ENCODE data around the gene LTA. TPM values are rescaled to one million over a fixed set of nuclear protein-coding genes. Genes with fewer than 3 reads are reported as not detected.
"Not testable (repeated sequence)": the region's sequence is repeated elsewhere in the genome, so short reads cannot be mapped to it uniquely, and the experiment has no call there.

Gene LTA
- polyA plus RNA-seq, 10 donors = 0.12 to 0.91 (median 0.21) TPM; not detected in 4

DNA sequence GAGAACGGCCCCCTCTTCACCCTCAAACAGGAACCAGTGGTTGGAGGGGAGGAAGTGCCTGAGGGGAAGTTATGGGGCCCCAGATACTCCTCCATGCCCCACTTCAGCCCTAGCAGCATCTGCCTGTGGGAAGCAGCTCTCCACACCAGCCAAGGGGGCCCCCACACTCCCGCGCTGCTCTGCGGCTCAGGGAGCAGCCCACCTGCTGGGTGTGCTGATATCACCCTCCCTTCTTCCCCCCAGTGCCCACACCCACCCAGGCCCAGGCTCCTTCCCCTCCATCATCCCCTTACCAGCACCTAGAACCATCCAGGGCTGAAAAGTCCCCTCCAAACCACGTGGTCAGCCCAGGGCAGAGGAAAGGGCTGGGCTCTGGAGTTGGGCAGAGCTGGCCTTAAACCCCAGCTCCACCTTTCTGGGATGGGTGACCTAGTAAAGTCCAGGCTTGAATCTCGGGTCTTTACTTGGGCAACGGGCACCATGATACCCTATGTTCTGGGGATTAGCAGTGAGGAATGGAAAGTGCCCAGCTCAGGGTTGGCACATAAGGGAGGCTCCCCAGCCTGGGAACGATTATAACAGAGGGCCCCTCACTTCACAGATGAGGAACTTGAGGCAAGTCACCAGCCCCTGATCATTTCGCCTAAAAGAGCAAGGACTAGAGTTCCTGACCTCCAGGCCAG lies 14.7 kb downstream of the LTA start:
- peak in 1 of 3 donors; percentile 35 for DNase-seq

DNA sequence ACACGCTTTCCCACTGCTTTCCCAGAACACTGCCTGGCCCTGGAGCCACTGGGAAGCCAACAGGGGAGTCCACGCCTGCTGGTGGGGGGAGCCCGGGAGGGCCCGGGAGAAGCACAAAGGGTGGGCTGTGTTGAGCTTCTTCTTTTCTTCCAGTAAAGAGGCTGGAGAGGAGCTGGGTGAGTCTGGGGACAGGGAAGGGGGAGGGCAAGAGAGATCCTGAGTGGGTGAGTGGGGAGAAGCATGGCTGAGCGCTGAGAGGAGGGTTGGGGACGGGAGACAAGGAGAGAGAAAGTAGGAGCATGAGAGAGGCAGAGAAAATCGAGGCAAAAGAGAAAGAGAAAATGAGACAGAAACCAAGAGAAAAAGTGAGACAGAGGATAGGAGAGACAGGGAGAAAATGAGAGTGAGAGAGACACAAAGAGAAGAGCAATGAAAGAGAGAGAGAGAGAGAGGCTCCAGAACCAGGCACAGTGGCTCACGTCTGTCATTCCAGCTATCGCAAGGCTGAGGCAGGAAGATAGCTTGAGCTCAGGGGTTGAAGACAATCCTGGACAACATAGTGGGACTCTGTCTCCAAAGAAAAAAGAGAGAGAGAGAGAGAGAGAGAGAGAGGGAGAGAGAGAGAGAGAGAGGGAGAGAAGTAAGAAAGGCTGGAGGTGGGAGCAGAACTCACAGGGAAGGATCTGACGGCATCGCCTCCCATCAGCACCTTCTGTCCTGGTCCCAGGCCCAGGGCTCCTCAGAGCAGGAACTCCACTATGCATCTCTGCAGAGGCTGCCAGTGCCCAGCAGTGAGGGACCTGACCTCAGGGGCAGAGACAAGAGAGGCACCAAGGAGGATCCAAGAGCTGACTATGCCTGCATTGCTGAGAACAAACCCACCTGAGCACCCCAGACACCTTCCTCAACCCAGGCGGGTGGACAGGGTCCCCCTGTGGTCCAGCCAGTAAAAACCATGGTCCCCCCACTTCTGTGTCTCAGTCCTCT lies 16.0 kb downstream of the LTA start:
- DNase-seq = no peak

DNA sequence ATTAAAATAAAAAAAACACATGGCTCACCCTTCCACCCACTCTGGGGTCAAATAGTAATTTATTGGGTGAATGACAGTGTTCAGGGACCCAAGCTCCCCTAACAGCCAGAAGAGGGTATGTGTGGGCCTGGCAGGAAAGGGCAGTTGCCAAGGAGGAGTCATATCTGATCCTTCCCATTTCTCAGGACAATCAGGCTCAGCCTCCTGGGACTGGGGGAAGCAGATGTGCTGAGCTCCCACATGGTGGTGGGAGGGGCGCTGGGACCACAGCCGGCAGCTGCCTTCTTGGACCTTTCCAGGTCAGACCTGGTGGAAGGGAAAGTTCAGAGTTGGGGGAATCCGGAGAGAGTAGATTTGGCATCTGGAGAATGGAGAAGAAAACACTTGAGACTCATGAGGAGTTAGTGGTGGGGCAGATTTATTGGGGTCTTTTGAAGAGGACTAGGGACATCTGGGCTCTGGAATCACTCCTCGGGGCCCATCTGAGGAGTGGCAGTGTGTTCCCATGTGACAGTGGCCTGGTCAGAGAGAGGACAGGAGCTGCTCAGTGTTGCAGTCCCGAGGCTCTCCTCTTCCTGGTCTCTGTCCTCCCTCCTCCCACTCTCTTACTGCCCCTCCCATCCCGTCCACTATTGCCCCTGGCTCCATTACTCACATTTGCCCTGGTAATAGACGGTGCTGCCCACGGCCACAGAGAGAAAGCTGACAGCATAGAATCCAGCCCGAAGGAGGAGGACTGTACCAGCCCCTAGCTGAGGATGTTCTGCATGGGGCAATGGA lies 17.0 kb downstream of the LTA start:
- DNase-seq = no peak

DNA sequence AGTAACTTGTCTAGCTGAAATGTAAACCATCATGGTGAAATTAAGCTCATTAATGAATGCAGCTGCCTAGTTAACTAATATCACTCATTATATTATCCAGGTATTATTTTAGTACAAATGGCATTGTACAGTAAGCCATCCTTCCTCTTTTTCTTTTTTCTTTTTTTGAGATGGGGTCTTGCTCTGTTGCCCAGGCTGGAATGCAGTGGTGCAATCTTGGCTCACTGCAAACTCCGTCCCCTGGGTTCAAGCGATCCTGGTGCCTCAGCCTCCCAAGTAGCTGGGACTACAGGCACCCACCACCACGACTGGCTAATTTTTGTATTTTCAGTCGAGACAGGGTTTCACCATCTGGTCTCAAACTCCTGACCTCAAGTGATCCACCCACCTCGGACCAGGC lies 18.6 kb downstream of the LTA start:
- DNase-seq = not testable (repeated sequence)

DNA sequence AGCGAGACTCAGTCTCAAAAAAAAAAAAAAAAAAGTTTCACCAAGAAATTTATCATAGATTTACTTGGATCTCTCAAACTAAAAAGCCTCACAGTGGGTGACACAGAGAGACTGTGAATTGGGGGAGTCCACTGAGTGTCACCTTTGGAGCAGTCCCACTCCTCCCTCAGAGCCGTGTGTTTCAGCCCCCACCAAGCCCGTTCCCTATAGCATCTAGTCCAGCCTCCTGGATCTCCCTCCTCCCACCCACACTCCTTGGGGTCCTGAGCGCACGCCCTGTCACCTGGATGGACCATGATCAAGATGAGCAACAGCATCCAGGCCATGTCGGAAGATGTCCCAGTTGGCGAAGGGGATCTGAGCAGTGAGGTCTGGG lies 20.3 kb downstream of the LTA start:
- no peak for DNase-seq

DNA sequence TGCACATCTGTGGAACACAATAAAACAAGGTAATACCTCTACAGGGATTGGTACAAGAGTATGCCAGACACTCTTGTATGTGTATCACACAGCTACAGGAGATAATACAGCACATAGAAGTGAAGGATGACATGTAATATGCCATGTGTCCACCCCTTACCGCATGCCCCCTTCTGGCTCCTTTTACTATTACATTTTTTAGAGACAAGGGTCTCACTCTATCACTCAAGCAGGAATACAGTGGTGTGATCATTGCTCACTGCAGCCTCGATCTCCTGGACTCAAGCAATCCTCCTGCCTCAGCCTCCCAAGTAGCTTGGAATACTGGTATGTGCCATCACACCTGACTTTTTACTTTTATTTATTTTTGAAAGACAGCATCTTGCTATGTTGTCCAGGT lies 24.9 kb downstream of the LTA start:
- peak in 1 of 3 donors; percentile 39 for DNase-seq

DNA sequence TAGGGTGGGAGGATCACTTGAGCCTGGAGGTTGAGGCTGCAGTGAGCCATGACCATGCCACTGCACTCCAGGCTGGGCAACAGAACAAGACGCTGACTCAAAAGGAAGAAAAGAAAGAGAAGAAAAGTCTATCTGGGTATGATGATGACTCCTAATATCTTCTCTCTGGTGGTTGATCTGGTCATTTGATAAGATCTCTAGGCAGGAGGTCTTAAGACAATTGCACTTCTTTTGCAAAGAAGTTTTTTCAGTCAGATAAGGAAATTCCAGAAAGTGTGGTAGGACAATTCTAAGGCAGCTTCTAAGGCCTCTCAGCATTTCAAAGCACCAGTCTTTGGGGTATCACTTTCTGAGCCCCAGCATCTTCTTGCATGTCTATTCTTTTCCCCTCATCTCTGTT lies 35.2 kb downstream of the LTA start:
- DNase-seq = no peak

DNA sequence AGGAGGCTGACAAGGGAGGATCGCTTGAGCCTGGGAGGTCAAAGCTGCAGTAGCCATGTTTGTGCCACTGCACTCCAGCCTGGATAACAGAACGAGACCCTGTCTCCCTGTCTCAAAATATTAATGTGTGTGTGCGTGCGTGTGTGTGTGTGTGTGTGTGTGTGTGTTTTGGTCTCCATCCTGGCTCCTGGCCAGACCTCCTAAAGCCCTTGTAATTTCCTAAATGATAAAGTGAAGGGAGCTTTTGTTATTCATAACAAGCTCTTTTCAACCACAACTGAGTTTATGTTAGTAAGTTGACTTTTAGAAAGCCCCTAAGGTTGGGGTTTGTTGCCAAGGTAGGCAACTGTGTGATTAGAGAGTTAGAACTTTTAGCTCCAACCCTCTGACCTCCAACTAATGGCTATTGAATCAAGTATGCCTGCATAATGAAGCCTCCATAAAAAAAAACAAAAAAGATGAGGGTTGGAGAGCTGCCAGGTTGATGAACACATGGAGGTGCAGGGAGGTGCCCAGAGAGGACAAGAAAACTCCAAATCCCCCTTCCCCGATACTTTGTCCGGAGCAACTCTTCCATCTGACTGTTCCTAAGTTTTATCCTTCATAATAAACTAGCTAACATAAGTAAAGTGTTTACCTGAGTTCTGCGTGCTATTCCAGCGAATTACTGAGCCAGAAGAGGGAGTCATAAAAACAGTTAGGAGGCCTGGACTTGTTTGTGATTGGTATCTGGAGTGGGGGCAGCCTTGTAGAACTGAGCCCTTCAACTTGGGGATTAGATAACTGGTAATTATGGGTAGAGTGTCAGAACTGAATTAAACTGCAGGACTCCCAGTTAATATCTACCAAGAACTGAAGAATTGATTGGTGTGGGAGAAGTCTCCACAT lies 37.7 kb downstream of the LTA start:
- no peak for DNase-seq

DNA sequence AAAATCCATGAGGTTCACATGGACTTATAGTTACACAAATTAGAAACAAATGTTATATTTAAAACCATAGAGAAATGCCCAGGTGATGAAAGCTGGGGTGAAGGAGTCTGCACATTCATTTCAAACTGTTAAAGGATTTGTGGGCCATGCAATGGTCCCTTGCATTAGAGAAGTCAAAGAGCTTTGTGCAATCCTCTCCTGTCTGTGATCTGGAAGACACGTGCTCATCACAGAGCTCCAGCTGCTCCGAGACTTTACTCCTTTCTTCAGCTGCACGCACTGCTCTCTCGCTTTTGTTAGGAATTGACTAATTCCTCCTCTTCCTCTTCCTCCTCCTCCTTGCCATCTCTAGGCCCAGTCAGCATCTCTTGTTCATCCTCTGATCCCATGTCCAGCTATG lies 38.9 kb downstream of the LTA start:
- DNase-seq = peak in 1 of 3 donors; percentile 68

DNA sequence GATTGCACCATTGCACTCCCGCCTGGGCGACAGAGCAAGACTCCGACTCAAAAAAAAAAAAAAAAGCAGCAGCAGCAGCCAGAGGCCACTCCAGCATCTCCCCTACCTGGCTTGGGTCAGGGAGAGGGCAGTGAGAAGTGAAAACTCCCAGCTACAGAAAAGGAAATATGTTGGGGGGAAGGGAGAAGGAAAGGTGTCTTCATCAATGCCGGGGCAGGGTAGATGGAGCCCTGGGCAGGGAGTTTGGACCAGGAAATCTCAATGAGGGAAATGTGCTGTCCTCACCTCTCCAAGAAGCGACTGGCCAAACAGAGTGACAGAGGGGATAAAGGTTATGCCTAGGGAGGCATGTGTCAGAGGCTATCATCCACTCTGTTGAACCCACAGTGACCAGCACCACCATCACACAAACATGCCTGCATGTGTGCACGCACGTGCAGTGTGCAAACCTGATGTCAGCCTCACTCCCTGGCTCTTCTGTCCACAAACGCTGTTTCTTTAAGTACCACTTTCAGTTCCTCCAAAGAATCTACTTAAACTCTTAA lies 42.1 kb downstream of the LTA start:
- DNase-seq = no peak

DNA sequence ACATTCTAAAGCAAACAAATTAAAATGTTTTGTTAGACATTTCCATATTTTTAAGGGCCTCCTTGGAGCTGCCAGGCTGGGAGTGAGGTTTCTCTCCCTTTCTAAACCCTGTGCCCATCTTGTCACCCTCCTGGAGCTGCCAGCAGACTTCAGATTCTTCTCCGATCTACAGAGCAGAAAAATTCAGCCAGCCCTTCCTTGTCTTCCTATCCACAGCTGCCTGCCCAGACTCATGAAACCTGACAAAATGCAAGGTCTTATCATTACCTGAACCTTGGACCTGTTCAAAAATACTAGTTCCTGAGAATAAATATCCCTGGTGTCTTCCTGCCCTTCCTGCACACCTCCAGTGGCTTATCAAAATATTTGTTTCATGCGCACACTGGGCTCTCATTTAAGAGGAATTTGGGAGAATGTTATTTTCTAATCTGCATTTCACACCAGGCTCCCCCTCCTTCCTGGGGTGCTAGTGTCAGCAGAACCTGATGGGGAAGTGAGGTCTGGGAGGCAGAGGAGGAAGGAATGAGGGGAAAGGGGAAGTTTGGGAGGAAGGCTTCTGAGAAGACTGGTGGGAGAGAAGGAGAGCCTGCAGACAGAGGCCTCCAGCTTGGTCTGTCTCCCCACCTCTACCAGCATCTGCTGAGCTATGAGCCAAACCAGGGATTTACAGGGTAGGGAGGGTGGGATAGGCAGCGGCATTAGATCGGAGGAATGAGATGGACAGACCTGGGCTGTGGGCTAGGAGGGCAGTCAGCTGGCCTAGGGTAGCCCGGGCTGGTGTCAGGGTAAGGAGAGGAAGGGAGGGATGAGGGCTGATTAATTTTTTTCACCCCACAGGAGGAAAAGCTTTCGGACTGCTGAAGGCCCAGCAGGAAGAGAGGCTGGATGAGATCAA lies 42.8 kb downstream of the LTA start, which contains the start of gene AIF1:
Gene AIF1 (plus strand): TSS at position 551 of the 895 bp plus-strand sequence. CDS start 96 bp downstream, at position 647.
- no peak for DNase-seq

DNA sequence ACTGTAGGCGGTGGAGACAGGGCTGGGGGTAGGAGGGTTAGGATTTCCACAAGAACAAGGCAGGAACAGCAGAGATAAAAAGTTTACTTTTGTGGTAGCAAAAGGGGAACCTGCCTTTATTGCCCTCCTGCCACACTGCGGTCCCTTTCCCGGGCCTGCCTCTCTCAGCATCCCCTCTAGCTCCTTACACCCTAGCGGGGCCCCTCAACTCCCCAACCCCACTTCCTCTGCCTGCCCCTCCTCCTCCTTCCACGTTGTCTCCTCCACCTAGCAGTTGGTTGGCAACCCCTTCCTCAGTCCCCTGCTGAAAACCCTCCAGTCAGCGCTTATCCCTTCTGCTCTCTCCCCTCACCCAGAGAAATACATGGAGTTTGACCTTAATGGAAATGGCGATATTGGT lies 43.7 kb downstream of the LTA start:
- no peak for DNase-seq

DNA sequence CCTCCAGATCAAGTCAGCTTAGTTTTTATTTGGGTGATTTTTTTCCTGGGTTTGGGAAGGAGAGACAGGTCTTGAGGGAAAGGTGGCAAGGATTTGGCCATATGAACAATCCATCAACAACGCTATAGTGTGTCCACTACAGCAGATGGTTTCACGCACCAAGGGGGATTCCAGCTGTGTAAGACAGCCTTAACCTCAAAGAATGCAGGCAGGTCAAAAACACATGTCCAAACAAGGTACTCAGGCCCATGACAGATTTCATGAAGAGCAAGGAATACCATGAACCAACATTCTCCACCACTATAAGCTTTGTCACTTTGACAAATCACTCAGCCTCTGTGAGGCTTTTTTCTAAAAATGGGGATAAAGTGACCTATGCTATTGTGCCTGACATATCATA lies 44.9 kb downstream of the LTA start:
- no peak for DNase-seq

DNA sequence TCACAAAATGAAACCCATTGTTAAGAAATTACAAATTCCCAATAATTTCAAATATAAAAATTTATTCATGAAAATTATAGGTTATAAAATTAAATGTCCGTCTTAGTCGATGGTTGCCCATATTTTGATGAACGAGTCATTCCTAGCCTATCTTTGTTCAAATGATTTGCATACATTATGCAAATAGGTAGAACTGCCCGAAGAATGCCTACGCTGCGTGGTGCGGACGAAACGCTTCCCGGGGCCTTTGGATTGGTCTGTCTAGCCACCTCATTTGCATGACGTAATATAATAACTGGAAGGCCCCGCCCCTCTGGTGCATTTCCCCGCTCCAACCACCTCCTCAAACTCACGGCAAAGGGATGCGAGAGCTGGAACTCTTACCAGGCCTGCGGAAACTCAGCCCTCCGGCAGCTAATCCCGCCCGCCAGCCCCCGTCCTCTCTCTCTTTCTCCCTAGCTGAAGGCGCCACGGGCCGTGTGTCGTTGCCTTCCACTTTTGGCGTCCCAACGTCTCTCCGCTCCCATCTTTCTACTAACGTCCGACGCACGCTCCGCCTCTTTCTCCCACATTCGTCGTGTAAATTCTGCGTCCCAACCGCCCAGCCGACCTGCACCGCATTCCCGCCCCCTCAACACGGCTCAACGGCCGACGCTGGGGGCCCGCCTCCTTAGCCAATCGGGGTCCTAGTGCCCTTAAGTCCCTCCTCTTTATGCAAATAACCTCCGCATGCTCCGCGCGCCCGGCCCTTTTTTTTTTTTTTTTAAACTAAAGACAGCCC lies 47.9 kb downstream of the LTA start:
- DNase-seq = peak; percentile 99 to 100 (median 100)

DNA sequence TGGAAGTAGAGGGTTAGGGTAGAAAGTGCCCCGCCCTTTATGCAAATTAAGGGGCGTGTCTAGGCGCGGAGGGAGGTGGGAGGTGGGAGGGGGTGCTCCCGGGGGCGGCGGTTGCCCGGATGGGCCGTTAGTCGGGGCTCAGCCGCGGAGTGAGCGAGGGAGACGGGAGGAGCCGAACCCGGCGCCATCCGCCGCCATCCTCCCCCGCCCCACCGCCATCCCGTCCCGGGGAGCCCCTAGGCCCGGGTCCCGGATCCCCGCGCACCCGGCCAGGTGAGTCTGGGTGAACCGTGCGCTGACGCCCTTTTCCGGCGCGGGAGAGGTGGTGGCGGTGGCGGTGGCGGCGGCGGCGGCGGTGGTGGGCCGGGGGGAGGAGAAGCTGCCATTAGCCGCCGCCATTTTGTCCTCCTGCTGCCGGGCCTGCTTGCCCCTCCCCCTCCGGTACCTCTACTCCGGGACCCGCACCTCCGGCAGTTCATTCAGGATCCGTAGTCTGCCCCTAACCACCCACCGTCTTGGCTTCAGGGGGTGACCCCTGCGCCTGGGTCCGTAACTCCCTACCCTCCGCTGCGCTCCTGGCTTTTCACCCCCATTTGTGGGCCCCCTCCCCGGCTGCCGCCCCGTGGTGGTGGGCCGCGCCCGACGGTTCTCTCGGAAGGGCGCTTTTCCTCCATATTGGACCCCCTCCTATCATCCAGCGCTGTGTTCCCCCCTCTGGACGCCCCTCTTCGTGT lies 48.7 kb downstream of the LTA start, which contains the start of gene PRRC2A:
Gene PRRC2A (plus strand): TSS at position 130 of the 734 bp plus-strand sequence. CDS start 2,075 bp downstream, outside the sequence.
- peak in 2 of 3 donors; percentile 79 to 95 for DNase-seq

DNA sequence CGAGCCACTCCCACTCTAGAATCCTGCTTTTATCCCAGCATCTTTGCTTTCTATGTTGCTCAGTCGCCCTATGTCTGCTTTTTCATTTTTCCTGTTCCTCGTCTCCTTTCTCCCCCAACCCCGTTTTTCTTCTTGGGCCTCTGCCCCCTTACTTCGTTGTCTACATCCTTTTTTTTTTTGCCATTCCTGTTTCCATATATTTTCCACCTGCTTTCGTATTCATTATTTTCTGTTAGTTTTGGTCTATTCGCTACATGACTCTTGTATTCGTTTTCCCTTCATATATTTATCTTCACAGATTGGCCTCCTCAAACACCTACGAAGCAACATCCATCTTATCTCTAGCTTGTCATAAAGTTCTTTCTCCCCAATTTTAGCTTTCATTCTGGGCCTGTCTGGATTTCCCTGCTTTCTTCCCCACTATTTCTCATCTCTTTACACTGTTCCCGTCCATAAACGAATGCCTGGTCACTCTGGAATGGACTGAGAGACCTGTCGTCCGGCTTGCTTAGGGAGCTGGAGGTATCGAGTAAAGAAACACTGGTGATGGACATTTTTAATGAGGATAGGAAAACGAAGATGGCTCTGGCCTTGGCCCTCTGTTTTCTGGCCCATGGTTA lies 49.3 kb downstream of the LTA start:
- no peak for DNase-seq

DNA sequence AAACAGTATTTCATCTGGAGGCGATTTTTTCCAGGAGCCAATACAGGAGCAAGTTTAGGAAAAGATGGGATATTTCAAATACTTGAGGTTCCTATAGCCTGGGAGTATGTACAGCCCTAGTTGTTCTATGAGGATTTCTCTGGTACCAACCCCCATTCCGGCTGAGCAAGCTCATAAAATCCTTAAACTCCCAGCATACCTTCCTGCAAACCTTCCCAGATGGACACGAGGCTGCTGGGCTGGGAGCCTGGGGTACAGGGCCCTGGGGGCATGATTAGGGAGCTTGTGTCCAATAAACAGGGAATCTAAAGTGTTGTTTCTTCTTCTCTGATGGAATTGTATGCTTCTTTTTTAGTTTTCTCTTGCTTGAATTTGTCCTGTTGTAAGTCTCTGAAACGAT lies 49.9 kb downstream of the LTA start:
- no peak for DNase-seq
